Fibroblast of skin of abdomen (primary cell): ENCODE data around the gene SLC24A4. TPM values are rescaled to one million over a fixed set of nuclear protein-coding genes. Genes with fewer than 3 reads are reported as not detected.
A peak's percentile ranks its signal among the peaks of the same experiment; 100 is the strongest.

ENCODE experiments used
- DNase-seq: peaks from one replicate; pipeline ENCODE4 v3.0.0-alpha.2; 2013
- polyA plus RNA-seq, 2 experiments: library from polyadenylated mRNA; unstranded; fragments of 120-200 nt; gene quantifications; one replicate each; pipeline ENCODE4 v1.2.1, GENCODE V29; 2013; ENCODE audit not compliant: insufficient read length in 2 of 2

The SLC24A4 gene
- 0.14 TPM for polyA plus RNA-seq (2013, experiment 1 of 2; ENCODE audit: insufficient read length)
- polyA plus RNA-seq (2013, experiment 2 of 2; ENCODE audit: insufficient read length): 0.04 TPM

GRCh38 chr14:92323011-92323915 lies at the start of gene SLC24A4:
SLC24A4 (plus strand) TSS chr14:92323165; CDS start chr14:92323831, 666 bp downstream.
- no peak for DNase-seq

GRCh38 chr14:92273166-92273565 lies 49.8 kb upstream of the SLC24A4 start:
- DNase-seq: no peak

- no peak for DNase-seq
Observed at GRCh38 chr14:92274055-92274454, 48.9 kb upstream of the SLC24A4 start.

GRCh38 chr14:92276074-92276473 lies 46.9 kb upstream of the SLC24A4 start:
- no peak for DNase-seq

- DNase-seq: no peak
Observed at GRCh38 chr14:92277031-92277430, 45.9 kb upstream of the SLC24A4 start.

- no peak for DNase-seq
Observed at GRCh38 chr14:92280554-92281262, 42.3 kb upstream of the SLC24A4 start.

- no peak for DNase-seq
Observed at GRCh38 chr14:92282669-92283068, 40.3 kb upstream of the SLC24A4 start.

GRCh38 chr14:92285311-92285710 lies 37.7 kb upstream of the SLC24A4 start:
- DNase-seq: no peak

- no peak for DNase-seq
Observed at GRCh38 chr14:92287987-92288386, 35.0 kb upstream of the SLC24A4 start.

- no peak for DNase-seq
Observed at GRCh38 chr14:92288994-92289660, 33.8 kb upstream of the SLC24A4 start.

GRCh38 chr14:92292673-92293072 lies 30.3 kb upstream of the SLC24A4 start:
- DNase-seq: no peak

- no peak for DNase-seq
Observed at GRCh38 chr14:92294506-92294905, 28.5 kb upstream of the SLC24A4 start.

- no peak for DNase-seq
Observed at GRCh38 chr14:92297818-92298595, 25.0 kb upstream of the SLC24A4 start.

- no peak for DNase-seq
Observed at GRCh38 chr14:92302481-92302880, 20.5 kb upstream of the SLC24A4 start.

GRCh38 chr14:92308716-92309115 lies 14.2 kb upstream of the SLC24A4 start:
- no peak for DNase-seq

- no peak for DNase-seq
Observed at GRCh38 chr14:92309968-92310530, 12.9 kb upstream of the SLC24A4 start.

GRCh38 chr14:92310776-92311375 lies 12.1 kb upstream of the SLC24A4 start:
- DNase-seq: no peak

- DNase-seq: peak; percentile 3
Observed at GRCh38 chr14:92314182-92314581, 8.8 kb upstream of the SLC24A4 start.

GRCh38 chr14:92315050-92315805 lies 7.7 kb upstream of the SLC24A4 start:
- DNase-seq: no peak

- DNase-seq: no peak
Observed at GRCh38 chr14:92316176-92316575, 6.8 kb upstream of the SLC24A4 start.

- DNase-seq: no peak
Observed at GRCh38 chr14:92316937-92317336, 6.0 kb upstream of the SLC24A4 start.
